ENCODE measurements around the gene VPS41.

The VPS41 gene

DNA sequence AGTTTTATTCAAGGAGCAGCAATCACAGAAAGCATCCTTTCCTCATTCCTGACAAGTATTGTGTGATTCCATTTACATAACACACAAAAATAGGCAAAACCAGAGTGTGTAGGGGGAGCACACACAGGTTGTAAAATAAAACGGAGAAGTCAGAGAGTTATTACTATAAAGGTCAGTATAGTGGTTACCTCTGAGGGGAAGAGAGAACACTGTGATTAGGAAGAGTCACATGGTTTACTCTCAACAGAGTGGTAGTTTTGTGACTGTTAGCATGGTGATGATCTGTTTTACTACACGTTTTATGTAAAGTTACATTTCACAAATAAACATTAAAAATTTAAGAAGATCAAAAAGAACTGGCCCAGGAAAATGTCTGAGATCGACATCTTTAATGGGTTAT, 74.6 kb downstream of the VPS41 start:
- TF ChIP-seq, protein P1, sequence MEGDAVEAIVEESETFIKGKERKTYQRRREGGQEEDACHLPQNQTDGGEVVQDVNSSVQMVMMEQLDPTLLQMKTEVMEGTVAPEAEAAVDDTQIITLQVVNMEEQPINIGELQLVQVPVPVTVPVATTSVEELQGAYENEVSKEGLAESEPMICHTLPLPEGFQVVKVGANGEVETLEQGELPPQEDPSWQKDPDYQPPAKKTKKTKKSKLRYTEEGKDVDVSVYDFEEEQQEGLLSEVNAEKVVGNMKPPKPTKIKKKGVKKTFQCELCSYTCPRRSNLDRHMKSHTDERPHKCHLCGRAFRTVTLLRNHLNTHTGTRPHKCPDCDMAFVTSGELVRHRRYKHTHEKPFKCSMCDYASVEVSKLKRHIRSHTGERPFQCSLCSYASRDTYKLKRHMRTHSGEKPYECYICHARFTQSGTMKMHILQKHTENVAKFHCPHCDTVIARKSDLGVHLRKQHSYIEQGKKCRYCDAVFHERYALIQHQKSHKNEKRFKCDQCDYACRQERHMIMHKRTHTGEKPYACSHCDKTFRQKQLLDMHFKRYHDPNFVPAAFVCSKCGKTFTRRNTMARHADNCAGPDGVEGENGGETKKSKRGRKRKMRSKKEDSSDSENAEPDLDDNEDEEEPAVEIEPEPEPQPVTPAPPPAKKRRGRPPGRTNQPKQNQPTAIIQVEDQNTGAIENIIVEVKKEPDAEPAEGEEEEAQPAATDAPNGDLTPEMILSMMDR (IDR thresholded peaks at IDR 0.05; ENCODE audit: control insufficient read depth, extremely low read depth, insufficient read depth): no peak
- DNase-seq (ENCODE audit: low read depth): no peak

DNA sequence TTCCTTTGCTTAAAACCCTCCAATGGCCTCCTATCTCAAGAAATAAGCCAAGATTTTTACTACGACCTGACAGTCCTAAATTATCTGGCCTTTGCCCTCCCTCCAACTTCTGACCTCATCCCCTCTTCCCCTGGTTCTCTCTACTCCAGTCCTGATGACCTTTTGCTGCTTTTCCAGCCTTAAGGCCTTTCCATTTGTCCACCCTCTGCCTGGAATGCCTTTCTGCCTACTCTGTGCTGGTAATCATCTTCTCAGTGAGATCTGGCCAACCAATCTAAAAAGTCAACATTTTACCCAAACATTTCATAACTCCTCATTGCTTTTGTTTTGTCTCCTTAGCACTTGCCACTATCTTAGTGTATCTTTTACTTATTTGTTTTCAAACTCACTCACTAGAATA, 75.7 kb downstream of the VPS41 start:
- TF ChIP-seq, protein P1 (IDR thresholded peaks at IDR 0.05; ENCODE audit: control insufficient read depth, extremely low read depth, insufficient read depth): no peak
- no peak overlapping the region for H3K4me3 ChIP-seq (ENCODE audit: low read depth, low read length)
- DNase-seq (ENCODE audit: low read depth): no peak

More for the DNA sequence above, 74.6 kb downstream of the VPS41 start:
- H3K4me3 ChIP-seq (ENCODE audit: low read depth, low read length): no peak overlapping the region

DNA sequence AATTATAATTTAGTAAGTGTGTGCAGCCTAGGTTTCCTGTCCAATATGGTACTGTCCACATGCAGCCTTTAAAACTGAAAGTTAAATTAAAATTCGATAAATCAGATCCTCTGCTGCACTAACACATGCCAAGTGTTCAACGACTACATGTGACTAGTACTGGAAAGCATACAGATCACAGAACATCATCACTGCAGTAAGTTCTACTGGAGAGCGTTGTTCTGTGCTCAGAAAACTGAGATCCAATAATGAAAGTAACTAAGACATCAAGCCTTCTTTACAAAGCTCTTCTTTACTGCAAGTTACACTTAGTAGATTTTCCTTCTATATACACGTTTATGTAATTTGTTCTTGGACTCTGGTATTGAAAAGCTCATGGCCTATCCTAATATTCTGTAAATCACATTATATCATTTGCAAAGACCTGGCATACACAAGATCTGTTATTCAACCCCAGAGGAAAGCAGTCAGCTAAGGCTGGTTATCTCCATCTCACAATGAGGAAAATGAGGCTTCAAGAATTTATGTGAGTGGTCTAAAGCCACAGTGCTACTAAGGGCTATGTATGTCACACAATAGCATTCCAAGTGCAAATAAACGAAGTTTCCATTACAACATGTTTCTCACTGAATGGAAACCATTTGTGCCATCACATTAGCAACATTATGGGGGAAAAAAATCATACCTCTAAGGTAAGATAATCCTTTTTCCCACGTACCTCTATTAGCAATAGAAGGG, 77.6 kb downstream of the VPS41 start:
- no peak for DNase-seq (ENCODE audit: low read depth)
- no peak overlapping the region for H3K4me3 ChIP-seq (ENCODE audit: low read depth, low read length)
- TF ChIP-seq, protein P1 (IDR thresholded peaks at IDR 0.05; ENCODE audit: control insufficient read depth, extremely low read depth, insufficient read depth): no peak

DNA sequence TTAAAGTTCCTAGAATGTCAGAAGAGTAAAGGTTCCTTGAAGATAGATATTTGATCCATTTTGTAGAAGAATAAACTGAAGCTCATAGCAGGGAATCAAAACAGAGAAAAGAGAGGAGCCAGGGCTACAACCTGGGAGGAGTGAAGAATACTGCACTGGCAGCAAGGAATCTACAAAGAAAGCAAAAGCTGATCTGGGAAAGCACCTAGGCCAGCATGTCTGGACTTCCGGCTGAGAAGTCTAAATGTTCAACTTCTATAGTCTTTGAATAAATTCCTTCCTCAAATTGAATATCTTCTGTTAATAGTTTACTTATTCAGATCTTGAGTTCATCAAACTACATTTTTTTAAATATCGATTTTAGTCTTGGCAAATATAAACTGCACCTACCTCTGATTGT, 78.2 kb downstream of the VPS41 start:
- TF ChIP-seq, protein P1 (IDR thresholded peaks at IDR 0.05; ENCODE audit: control insufficient read depth, extremely low read depth, insufficient read depth): no peak
- DNase-seq (ENCODE audit: low read depth): no peak
- no peak overlapping the region for H3K4me3 ChIP-seq (ENCODE audit: low read depth, low read length)

DNA sequence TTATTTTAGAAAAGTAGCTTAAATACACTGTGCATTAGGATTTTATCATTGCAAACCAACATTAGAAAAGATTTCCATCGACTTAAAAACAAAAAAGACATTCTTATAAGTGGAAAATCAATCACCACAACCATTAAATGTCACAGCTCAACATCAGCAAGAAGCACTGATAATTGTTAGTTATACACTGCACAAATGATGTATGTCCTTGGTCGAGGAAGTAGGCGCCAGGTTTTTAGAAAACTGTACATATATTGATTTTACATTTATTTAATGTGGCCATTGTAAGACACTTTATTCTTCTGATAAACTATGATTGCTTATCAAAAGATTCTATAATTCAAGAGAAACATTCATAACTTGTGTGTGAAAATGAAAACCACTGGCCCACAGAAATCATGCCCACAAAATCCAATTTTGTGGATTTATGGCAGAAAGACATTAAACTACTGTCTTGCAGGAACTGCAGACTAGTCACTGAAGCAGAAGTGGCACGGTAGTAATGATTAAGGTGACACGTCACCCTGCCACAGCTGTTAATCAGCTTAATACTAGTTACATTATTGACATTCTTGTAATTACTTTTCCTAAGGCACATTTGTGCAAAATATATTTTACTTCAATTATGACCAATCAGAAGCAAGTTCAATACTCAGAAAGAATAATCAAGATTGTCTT, 79.4 kb downstream of the VPS41 start:
- TF ChIP-seq, protein P1 (IDR thresholded peaks at IDR 0.05; ENCODE audit: control insufficient read depth, extremely low read depth, insufficient read depth): no peak
- H3K4me3 ChIP-seq (ENCODE audit: low read depth, low read length): no peak overlapping the region
- no peak for DNase-seq (ENCODE audit: low read depth)

DNA sequence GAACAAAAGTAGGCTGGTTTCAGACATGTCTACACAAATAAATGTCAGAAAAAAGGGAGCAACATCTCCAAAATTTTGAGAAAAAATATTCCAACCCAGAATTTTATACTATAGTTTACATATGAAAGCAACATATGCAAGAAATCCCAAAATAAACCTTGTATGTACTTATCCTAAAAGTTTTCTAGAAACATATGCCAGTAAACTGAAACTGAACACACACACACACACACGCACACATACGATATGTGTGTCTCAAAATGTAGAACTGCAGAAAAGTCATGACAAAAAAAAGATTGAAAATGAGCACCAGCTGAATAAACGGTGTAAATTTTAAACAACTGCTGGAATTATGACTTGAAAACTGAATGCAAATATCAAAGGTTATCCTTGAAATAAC, 81.0 kb downstream of the VPS41 start:
- TF ChIP-seq, protein P1 (IDR thresholded peaks at IDR 0.05; ENCODE audit: control insufficient read depth, extremely low read depth, insufficient read depth): no peak
- no peak overlapping the region for H3K4me3 ChIP-seq (ENCODE audit: low read depth, low read length)
- DNase-seq (ENCODE audit: low read depth): no peak
